Breast epithelium (tissue), 3 donors: ENCODE measurements around the gene FAAP100.

Experiments used
- CTCF ChIP-seq, 3 donors: fragments of 450-650 bp; IDR thresholded peaks; one replicate each; pipeline ENCODE4 v1.5.1; 2016 to 2017; ENCODE audit warnings: antibody characterized with exemption in 3 of 3, mild to moderate bottlenecking in 3 of 3, moderate library complexity in 3 of 3
- POLR2AphosphoS5 ChIP-seq, 3 donors: sonication (generic); formaldehyde crosslinking; IDR thresholded peaks; one replicate each; pipeline ENCODE4 v1.6.1; 2017; ENCODE audit warnings: antibody characterized with exemption in 3 of 3

DNA sequence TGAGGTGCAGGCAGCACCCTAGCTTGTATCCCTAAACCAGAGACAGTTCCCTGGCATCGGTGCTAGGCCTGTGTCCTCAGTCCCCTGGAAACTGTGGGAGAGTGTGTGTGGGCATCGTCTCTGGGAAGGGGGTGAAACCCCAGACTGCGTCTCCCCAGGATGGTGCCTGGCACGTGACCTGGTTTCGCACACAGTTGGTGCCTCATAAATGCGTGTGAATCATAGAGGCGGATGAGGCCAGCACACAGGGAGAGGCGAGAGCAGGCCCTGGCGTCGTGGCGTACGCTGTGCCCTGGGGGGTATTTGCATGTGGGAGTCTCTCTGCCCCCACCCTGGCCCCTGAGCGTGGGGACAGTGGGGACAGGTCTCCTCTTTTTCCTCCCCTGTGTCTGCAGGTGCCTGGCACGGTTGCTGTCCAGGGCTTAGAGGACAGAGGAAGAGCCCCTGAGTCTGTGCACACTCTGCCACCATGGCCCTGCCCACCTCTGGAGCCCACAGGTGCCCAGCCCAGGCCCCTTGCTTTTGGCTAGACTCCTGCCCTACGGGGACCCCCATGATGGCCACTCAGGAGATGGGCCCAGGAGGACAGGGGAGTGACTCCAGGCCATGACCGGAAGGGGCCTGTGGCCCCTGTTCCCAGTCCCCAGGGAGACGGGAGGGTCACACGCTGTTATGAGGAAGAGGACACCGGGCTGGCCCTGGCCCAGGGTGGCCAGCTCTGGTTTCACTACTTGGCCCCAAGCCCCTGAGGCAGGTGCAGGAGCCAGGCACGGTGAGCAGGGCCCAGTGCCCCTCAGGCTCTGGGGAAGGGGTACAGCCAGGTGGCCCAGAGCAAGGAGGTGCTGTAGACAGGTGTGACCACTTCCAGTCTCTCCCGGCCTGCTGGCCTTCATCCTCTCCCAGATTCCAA lies 25.2 kb downstream of the FAAP100 start:
- TF ChIP-seq CTCF (IDR thresholded peaks at IDR 0.05) (no peak), POLR2AphosphoS5 (IDR thresholded peaks at IDR 0.05) (no peak)
